Fibroblast of the aortic adventitia (primary cell): ENCODE results near the gene AKAP6. TPM values are rescaled to one million over a fixed set of nuclear protein-coding genes. Genes with fewer than 3 reads are reported as not detected.

Source experiments
- DNase-seq: peaks from one replicate; pipeline ENCODE4 v3.0.0-alpha.2; 2010; ENCODE audit warnings: low read depth
- H3K4me3 ChIP-seq: 2 replicates; pipeline ENCODE4 v1.5.1; 2011; ENCODE audit warnings: low read depth, mild to moderate bottlenecking, control low read depth, low read length, moderate library complexity
- CTCF ChIP-seq: IDR thresholded peaks from 2 replicates; pipeline ENCODE4 v1.5.1; 2011; ENCODE audit warnings: mild to moderate bottlenecking, low read length, control low read depth, inconsistent platforms; ENCODE audit not compliant: insufficient read depth
- total RNA-seq: library from RNA; depleted of rRNA; stranded (reverse); fragments of >200 nt; gene quantifications from 2 replicates; pipeline ENCODE4 v1.2.3, GENCODE V29; 2012; ENCODE audit warnings: low replicate concordance

AKAP6 gene
- total RNA-seq, 1 donor: 2.2 TPM

- no peak for DNase-seq
- TF ChIP-seq CTCF: no peak
- H3K4me3 ChIP-seq: no peak overlapping the region
Measured at GRCh38 chr14:32531942-32532515, 202.9 kb downstream of the AKAP6 start.

GRCh38 chr14:32534145-32534544 lies 205.0 kb downstream of the AKAP6 start:
- H3K4me3 ChIP-seq: no peak overlapping the region
- DNase-seq: no peak
- no peak for TF ChIP-seq CTCF

- H3K4me3 ChIP-seq: no peak overlapping the region
- no peak for TF ChIP-seq CTCF
- no peak for DNase-seq
Measured at GRCh38 chr14:32536175-32536574, 207.1 kb downstream of the AKAP6 start.

GRCh38 chr14:32537166-32537565 lies 208.1 kb downstream of the AKAP6 start:
- no peak overlapping the region for H3K4me3 ChIP-seq
- TF ChIP-seq CTCF: no peak
- DNase-seq: no peak

GRCh38 chr14:32542507-32542906 lies 213.4 kb downstream of the AKAP6 start:
- no peak for TF ChIP-seq CTCF
- no peak overlapping the region for H3K4me3 ChIP-seq
- no peak for DNase-seq

- no peak for TF ChIP-seq CTCF
- no peak overlapping the region for H3K4me3 ChIP-seq
- no peak for DNase-seq
Measured at GRCh38 chr14:32545095-32545494, 216.0 kb downstream of the AKAP6 start.

GRCh38 chr14:32545506-32546210 lies 216.6 kb downstream of the AKAP6 start:
- no peak for TF ChIP-seq CTCF
- no peak for DNase-seq
- H3K4me3 ChIP-seq: no peak overlapping the region
